Kidney (tissue), 14 donors: ENCODE data around the gene CDK5RAP2. TPM values are rescaled to one million over a fixed set of nuclear protein-coding genes. Genes with fewer than 3 reads are reported as not detected.
"Not testable (repeated sequence)": the region's sequence is repeated elsewhere in the genome, so short reads cannot be mapped to it uniquely, and the experiment has no call there.

Experiments used
- DNase-seq, 5 donors: peaks; one replicate each; pipeline ENCODE4 v3.0.0-alpha.2; 2013 to 2020
- FAIRE-seq: peaks from 2 replicates; lab custom pipeline; 2012; peaks lifted over from hg19 to GRCh38; lab: Jason Lieb, UNC
- H3K27ac ChIP-seq, 2 donors: one replicate each; pipeline ENCODE4 v1.7.0; 2013; ENCODE audit warnings: low read depth in 2 of 2, low read length in 2 of 2, inconsistent platforms in 1 of 2
- H3K27me3 ChIP-seq: one replicate; pipeline ENCODE4 v1.7.1; 2013; ENCODE audit warnings: low read length, inconsistent platforms; ENCODE audit not compliant: control insufficient read depth, insufficient read depth
- H3K36me3 ChIP-seq, 3 donors: one replicate each; pipeline versions ENCODE4 v1.7.0 to v1.7.1; 2013; ENCODE audit warnings: low read length in 3 of 3, control low read depth in 1 of 3, inconsistent platforms in 1 of 3; ENCODE audit not compliant: insufficient read depth in 3 of 3, control insufficient read depth in 2 of 3
- H3K4me1 ChIP-seq, 3 donors: one replicate each; pipeline versions ENCODE4 v1.7.0 to v1.7.1; 2013; ENCODE audit warnings: low read length in 3 of 3, inconsistent platforms in 1 of 3, low read depth in 1 of 3; ENCODE audit not compliant: control insufficient read depth in 2 of 3, insufficient read depth in 2 of 3
- H3K4me3 ChIP-seq, 3 donors: one replicate each; pipeline versions ENCODE4 v1.7.0 to v1.8.1; 2013; ENCODE audit warnings: low read length in 3 of 3, control low read depth in 1 of 3, inconsistent platforms in 1 of 3
- H3K9ac ChIP-seq, 3 donors: one replicate each; pipeline versions ENCODE4 v1.7.0 to v1.7.1; 2013; ENCODE audit warnings: low read length in 3 of 3, control low read depth in 1 of 3, inconsistent platforms in 1 of 3
- H3K9me3 ChIP-seq, 3 donors: one replicate each; pipeline versions ENCODE4 v1.7.0 to v1.7.1; 2013; ENCODE audit warnings: low read length in 3 of 3, control low read depth in 1 of 3, inconsistent platforms in 1 of 3; ENCODE audit not compliant: control insufficient read depth in 2 of 3, insufficient read depth in 1 of 3
- intact Hi-C: fragments of 100-400 bp; cut with DNase I; formaldehyde crosslinking; loops from one replicate; pipeline ENCODE4 v1.11.1; 2022
- polyA plus RNA-seq: library from polyadenylated mRNA; stranded (reverse); fragments of 350-450 nt; fragmentation: Illumina TruSeq; extraction: RNeasy Lipid Tissue Mini Kit (QIAGEN cat#74804); gene quantifications from one replicate; pipeline ENCODE4 v1.2.3, GENCODE V29; 2014; ENCODE audit warnings: low read depth, low replicate concordance; ENCODE audit not compliant: insufficient read depth
- total RNA-seq: library from RNA; stranded (reverse); fragmentation: NEBNext Ultra II Directional; extraction: Animal tissue kit (Norgen Biotek cat#: 25700); gene quantifications from one replicate; pipeline ENCODE4 v1.2.1, GENCODE V29; 2021
- TF ChIP-seq, protein P1 (sequence below): IDR thresholded peaks from 3 replicates; pipeline ENCODE4 v1.5.1; 2012; ENCODE audit warnings: mild to moderate bottlenecking, moderate library complexity, borderline replicate concordance; ENCODE audit not compliant: insufficient read depth; ENCODE audit errors: extremely low read depth
- donor health status: control.
- donor health status: control.
- donor health status: control.
- donor health status: control.
- donor health status: control.
- donor health status: DM: yes; HTN: yes; CAD: no.
- donor health status: Normal renal cell carcinoma (clear cell type).

The CDK5RAP2 gene
- total and polyA plus RNA-seq, 2 donors from 2014 or later = 20.9 to 35.3 TPM

DNA sequence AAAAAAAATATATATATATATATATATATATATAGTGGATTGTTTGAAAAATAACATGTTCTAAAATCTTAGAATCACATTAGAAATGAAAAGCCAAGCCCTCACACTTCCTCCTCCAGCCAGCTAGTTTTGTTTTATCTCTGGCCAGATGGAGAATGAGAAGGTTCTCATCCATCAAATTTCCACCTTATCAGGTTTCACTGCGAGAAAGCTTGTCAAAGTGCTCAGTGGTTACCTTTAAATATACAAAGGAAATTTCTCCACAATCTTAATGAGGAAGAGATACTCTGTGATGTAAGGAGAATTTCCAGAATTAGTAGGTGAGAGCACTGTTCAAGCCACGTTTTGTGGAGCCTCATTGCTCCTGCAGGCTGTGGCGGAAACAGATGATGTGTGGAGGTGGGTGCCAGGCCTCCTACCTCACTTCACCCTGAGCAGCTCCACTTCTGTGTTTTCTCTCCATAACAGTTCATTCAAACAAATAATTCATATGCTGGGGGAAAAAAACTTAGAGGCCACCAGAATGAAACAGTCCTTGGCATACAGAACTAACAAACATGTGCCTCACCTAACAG lies 71.9 kb downstream of the CDK5RAP2 start:
- peaks cover 0 to 10% (median 0%) of the 10 kb centered on the region in 3 donors for H3K9me3 ChIP-seq
- DNase-seq = no peak
- no peaks in the 10 kb centered on the region for H3K4me1 ChIP-seq
- TF ChIP-seq, protein P1, sequence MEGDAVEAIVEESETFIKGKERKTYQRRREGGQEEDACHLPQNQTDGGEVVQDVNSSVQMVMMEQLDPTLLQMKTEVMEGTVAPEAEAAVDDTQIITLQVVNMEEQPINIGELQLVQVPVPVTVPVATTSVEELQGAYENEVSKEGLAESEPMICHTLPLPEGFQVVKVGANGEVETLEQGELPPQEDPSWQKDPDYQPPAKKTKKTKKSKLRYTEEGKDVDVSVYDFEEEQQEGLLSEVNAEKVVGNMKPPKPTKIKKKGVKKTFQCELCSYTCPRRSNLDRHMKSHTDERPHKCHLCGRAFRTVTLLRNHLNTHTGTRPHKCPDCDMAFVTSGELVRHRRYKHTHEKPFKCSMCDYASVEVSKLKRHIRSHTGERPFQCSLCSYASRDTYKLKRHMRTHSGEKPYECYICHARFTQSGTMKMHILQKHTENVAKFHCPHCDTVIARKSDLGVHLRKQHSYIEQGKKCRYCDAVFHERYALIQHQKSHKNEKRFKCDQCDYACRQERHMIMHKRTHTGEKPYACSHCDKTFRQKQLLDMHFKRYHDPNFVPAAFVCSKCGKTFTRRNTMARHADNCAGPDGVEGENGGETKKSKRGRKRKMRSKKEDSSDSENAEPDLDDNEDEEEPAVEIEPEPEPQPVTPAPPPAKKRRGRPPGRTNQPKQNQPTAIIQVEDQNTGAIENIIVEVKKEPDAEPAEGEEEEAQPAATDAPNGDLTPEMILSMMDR = no peak
- peaks cover 0 to 5% (median 4%) of the 10 kb centered on the region in 3 donors for H3K36me3 ChIP-seq
- no peak overlapping the region for H3K27ac ChIP-seq
- no peaks in the 10 kb centered on the region for H3K27me3 ChIP-seq
- no peak overlapping the region for H3K9ac ChIP-seq
- no peak overlapping the region for H3K4me3 ChIP-seq
- intact Hi-C loops = no loop called here
- no peak for FAIRE-seq

DNA sequence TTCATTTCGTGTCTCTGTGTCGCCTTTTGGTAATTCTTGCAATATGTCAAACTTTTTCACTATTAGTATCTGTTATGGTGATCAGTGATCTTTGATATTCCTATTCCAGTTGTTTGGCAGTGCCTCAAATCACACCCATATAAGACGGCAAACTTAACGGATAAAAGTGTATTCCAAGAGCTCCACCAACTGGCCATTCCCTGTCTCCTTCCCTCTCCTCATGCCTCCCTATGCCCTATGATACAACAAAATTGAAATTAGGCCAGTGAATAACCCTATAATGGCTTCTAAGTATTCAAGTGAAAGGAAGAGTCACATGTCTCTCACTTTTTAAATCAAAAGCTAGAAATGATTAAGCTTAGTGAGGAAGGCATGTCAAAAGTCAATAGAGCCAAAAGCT lies 74.8 kb downstream of the CDK5RAP2 start:
- Histone ChIP-seq H3K27me3 (no peaks in the 10 kb centered on the region), H3K4me3 (no peak overlapping the region), H3K9ac (no peak overlapping the region), H3K4me1 (no peaks in the 10 kb centered on the region), H3K27ac (no peak overlapping the region), H3K36me3 (peaks cover 0 to 6% (median 2%) of the 10 kb centered on the region in 3 donors), H3K9me3 (peaks cover 0 to 6% (median 0%) of the 10 kb centered on the region in 3 donors)
- DNase-seq = no peak
- TF ChIP-seq, protein P1 = no peak
- intact Hi-C loops = no loop called here
- FAIRE-seq = no peak

DNA sequence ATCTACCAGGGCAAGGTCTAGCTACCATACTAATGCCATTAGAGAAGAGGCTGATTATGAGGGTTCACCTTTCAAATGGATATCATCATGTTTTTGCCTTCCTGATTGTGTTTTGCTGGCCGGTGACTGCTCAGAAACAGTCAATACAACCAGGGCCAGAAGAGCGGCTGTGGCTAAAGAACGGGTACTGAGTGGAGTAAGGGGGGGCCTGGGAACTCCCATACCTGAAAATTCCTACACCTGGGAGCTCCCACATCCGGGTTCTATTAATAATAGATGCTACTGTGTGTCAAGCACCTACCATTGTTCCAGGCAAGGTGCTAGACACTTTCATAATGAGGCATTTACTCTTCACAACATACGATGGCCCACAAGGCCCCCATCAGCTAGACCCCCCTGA lies 79.2 kb downstream of the CDK5RAP2 start:
- TF ChIP-seq, protein P1 = no peak
- DNase-seq = no peak
- no peak overlapping the region for H3K9ac ChIP-seq
- intact Hi-C loops = no loop called here
- peaks cover 0 to 4% (median 0%) of the 10 kb centered on the region in 3 donors for H3K36me3 ChIP-seq
- peaks cover 0 to under 1% (median 0%) of the 10 kb centered on the region in 3 donors for H3K9me3 ChIP-seq
- H3K27ac ChIP-seq = no peak overlapping the region
- H3K4me3 ChIP-seq = no peak overlapping the region
- H3K4me1 ChIP-seq = no peaks in the 10 kb centered on the region
- no peak for FAIRE-seq
- H3K27me3 ChIP-seq = no peaks in the 10 kb centered on the region

DNA sequence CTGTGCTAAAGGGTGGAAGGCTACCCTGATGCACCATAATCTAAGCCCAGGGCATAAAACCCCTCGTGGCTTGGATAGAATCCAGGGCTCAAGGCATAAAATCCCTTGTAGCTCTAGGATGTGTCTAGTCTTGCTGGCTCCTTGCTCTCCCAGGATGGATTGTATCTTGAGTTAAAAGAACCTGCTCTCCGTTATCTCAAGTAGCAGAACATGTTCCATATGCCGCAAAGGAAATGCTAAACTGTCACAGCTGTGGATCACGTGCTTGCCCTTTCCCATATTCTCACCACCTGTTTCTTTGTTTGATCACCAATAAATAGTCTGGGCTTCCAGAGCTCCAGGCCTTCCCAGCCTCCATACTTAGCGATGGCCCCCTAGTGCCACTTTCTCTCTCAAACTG lies 82.1 kb downstream of the CDK5RAP2 start:
- H3K9ac ChIP-seq, H3K36me3 ChIP-seq, H3K27ac ChIP-seq, H3K9me3 ChIP-seq, H3K4me1 ChIP-seq, DNase-seq, H3K4me3 ChIP-seq, H3K27me3 ChIP-seq, intact Hi-C loops, FAIRE-seq: not testable (repeated sequence)

DNA sequence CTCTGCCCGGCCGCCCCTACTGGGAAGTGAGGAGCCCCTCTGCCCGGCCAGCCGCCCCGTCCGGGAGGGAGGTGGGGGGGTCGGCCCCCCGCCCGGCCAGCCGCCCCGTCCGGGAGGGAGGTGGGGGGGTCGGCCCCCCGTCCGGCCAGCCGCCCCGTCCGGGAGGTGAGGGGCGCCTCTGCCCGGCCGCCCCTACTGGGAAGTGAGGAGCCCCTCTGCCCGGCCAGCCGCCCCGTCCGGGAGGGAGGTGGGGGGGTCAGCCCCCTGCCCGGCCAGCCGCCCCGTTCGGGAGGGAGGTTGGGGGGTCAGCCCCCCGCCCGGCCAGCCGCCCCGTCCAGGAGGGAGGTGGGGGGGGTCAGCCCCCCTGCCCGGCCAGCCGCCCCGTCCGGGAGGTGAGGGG lies 83.5 kb downstream of the CDK5RAP2 start:
- H3K27me3 ChIP-seq, H3K9ac ChIP-seq, H3K9me3 ChIP-seq, H3K4me1 ChIP-seq, H3K4me3 ChIP-seq, H3K36me3 ChIP-seq, intact Hi-C loops, H3K27ac ChIP-seq, DNase-seq, FAIRE-seq: not testable (repeated sequence)
